ENCODE measurements around the gene NCOR1.

The NCOR1 gene

DNA sequence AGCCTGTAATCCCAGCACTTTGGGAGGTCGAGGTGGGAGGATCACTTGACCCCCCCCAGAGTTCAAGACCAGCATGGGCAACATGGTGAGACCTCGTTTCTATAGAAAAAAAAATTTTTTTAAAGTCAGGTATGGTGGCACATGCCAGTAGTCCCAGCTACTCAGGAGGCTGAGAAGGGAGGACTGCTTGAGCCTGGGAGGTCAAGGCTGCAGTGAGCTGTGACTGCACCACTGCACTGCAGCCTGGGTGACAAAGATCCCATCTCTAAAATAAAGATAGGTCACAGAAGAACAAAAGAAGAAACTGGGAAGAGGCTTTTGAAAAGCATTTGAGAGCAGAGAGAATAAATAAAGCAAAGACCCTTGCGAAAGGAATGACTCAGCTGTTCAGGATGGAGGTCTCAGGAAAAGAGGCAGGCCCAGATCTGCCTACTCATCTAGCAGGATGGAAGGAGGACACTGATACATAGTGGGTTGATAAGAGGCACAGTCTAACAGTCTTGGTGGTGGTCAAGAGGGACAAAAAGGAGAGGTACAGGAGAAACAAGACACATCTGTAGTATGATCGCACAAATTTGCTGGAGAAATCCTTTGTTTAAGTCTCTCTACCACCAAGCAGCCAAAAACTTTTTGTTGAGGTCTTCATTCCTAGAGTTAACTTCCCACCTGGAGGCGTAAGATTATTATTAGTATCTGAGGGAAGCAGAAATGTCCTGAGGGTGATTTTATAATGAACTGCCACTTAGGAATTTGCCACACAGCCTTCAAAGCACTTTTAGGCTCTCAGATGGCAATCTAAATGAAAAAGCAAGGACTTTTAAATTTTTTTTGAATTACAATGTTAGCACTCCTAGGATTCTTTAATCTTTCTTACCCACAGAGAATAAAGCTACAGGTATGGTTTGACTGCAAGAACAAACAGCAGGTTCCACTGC lies 233.4 kb downstream of the NCOR1 start:
- no peak for DNase-seq (ENCODE audit: low read depth in 2 of 2, low spot score in 1 of 2)

- DNase-seq (ENCODE audit: low read depth in 2 of 2, low spot score in 1 of 2): no peak
These were observed 234.1 kb downstream of the NCOR1 start for GRCh38 chr17:15981208-15981607.

Measured in stimulated activated CD8-positive, alpha-beta memory T cell treated with anti-CD3 and anti-CD28 coated beads, Interleukin-4, amount 100 ng/mL, for 4 hours (primary cell).